ENCODE results near the gene PTPRCAP. TPM values are rescaled to one million over a fixed set of nuclear protein-coding genes. Genes with fewer than 3 reads are reported as not detected.
A peak's percentile ranks its signal among the peaks of the same experiment; 100 is the strongest.

Gene PTPRCAP
- total RNA-seq, 1 experiment from 2014 or later = 0.27 TPM

GRCh38 chr11:67400251-67400941 is 37.1 kb downstream of the PTPRCAP start:
- DNase-seq = no peak
- H3K36me3 ChIP-seq (ENCODE audit: control insufficient read depth, insufficient read depth, low read length) = peaks cover 18% of the 10 kb centered on the region
- H3K36me3 Mint-ChIP-seq (ENCODE audit: insufficient read depth, unreplicated experiment) = peaks cover 55% of the 10 kb centered on the region
- H3K27ac Mint-ChIP-seq (ENCODE audit: unreplicated experiment) = peak overlapping the region; percentile 74
- peak overlapping the region; percentile 75 for H3K4me3 Mint-ChIP-seq (ENCODE audit: unreplicated experiment)
- TF ChIP-seq, protein P1, sequence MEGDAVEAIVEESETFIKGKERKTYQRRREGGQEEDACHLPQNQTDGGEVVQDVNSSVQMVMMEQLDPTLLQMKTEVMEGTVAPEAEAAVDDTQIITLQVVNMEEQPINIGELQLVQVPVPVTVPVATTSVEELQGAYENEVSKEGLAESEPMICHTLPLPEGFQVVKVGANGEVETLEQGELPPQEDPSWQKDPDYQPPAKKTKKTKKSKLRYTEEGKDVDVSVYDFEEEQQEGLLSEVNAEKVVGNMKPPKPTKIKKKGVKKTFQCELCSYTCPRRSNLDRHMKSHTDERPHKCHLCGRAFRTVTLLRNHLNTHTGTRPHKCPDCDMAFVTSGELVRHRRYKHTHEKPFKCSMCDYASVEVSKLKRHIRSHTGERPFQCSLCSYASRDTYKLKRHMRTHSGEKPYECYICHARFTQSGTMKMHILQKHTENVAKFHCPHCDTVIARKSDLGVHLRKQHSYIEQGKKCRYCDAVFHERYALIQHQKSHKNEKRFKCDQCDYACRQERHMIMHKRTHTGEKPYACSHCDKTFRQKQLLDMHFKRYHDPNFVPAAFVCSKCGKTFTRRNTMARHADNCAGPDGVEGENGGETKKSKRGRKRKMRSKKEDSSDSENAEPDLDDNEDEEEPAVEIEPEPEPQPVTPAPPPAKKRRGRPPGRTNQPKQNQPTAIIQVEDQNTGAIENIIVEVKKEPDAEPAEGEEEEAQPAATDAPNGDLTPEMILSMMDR (IDR thresholded peaks at IDR 0.05; ENCODE audit: insufficient read depth in 1 of 2, low read depth in 1 of 2, low read length in 1 of 2, severe bottlenecking in 1 of 2, unreplicated experiment in 1 of 2) = no peak
- H3K4me1 Mint-ChIP-seq (ENCODE audit: low read depth, unreplicated experiment) = peaks cover 8% of the 10 kb centered on the region
- CTCF ChIA-PET = interaction anchor here (0.6 to 2.5 kb wide), 16 partner anchors 8 to 207 kb away, joined by 3 to 73 read pairs (median 16); partner anchors contain the start of genes AIP, CARNS1, CLCF1 and POLD4
- H3K9me3 ChIP-seq = no peaks in the 10 kb centered on the region
- no TSS peak for BruUV-seq (replicated peaks)
- H3K4me3 ChIP-seq (ENCODE audit: low read depth, low read length) = peak overlapping the region; percentile 69
- POLR2A ChIA-PET = interaction anchor here (1.1 to 2.8 kb wide), 8 partner anchors 9 to 230 kb away, joined by 3 to 63 read pairs (median 9); partner anchors contain the start of genes NUDT8, POLD4, RAD9A and RPS6KB2
- no peaks in the 10 kb centered on the region for H3K27me3 Mint-ChIP-seq (ENCODE audit: insufficient read depth, unreplicated experiment)
- no peaks in the 10 kb centered on the region for H3K9me3 Mint-ChIP-seq (ENCODE audit: unreplicated experiment)
- H3K27me3 ChIP-seq (replicated peaks; ENCODE audit: control insufficient read depth, insufficient read depth, low read length) = no peaks in the 10 kb centered on the region
- intact Hi-C loops (cut with micrococcal nuclease; ENCODE audit: unreplicated experiment) = loop anchor here (2.0 to 5.0 kb wide), 3 partner anchors 28 to 107 kb away; partner anchors contain the start of genes AIP, CDK2AP2, PITPNM1 and RPS6KB2
- H3K4me1 ChIP-seq = peaks cover 14% of the 10 kb centered on the region

GRCh38 chr11:67398661-67399563 is 38.6 kb downstream of the PTPRCAP start:
- POLR2A ChIA-PET = interaction anchor here (0.6 kb wide), 1 partner anchor 25 kb away, joined by 4 read pairs; no protein-coding TSS in a partner anchor
- BruUV-seq (replicated peaks) = no TSS peak
- peak overlapping the region; percentile 11 for H3K4me3 Mint-ChIP-seq (ENCODE audit: unreplicated experiment)

More at GRCh38 chr11:67398661-67399563, 38.6 kb downstream of the PTPRCAP start:
- CTCF ChIA-PET = no interaction called here
- Histone ChIP-seq H3K4me1 (peaks cover 14% of the 10 kb centered on the region), H3K4me3 (ENCODE audit: low read depth, low read length) (no peak overlapping the region), H3K27me3 (replicated peaks; ENCODE audit: control insufficient read depth, insufficient read depth, low read length) (no peaks in the 10 kb centered on the region), H3K36me3 (ENCODE audit: control insufficient read depth, insufficient read depth, low read length) (peaks cover 18% of the 10 kb centered on the region), H3K9me3 (no peaks in the 10 kb centered on the region)
- H3K27ac Mint-ChIP-seq (ENCODE audit: unreplicated experiment) = no peak overlapping the region
- no peak for DNase-seq
- intact Hi-C loops (cut with micrococcal nuclease; ENCODE audit: unreplicated experiment) = no loop called here
- H3K36me3 Mint-ChIP-seq (ENCODE audit: insufficient read depth, unreplicated experiment) = peaks cover 67% of the 10 kb centered on the region
- TF ChIP-seq, protein P1 (IDR thresholded peaks at IDR 0.05; ENCODE audit: insufficient read depth in 1 of 2, low read depth in 1 of 2, low read length in 1 of 2, severe bottlenecking in 1 of 2, unreplicated experiment in 1 of 2) = no peak
- H3K27me3 Mint-ChIP-seq (ENCODE audit: insufficient read depth, unreplicated experiment) = no peaks in the 10 kb centered on the region
- H3K4me1 Mint-ChIP-seq (ENCODE audit: low read depth, unreplicated experiment) = peaks cover 8% of the 10 kb centered on the region
- no peaks in the 10 kb centered on the region for H3K9me3 Mint-ChIP-seq (ENCODE audit: unreplicated experiment)
